ENCODE measurements around the gene TBC1D22A. TPM values are rescaled to one million over a fixed set of nuclear protein-coding genes. Genes with fewer than 3 reads are reported as not detected.
A peak's percentile ranks its signal among the peaks of the same experiment; 100 is the strongest.

TBC1D22A gene
- total RNA-seq, 1 donor from 2014 or later, result 20.1 TPM

DNA sequence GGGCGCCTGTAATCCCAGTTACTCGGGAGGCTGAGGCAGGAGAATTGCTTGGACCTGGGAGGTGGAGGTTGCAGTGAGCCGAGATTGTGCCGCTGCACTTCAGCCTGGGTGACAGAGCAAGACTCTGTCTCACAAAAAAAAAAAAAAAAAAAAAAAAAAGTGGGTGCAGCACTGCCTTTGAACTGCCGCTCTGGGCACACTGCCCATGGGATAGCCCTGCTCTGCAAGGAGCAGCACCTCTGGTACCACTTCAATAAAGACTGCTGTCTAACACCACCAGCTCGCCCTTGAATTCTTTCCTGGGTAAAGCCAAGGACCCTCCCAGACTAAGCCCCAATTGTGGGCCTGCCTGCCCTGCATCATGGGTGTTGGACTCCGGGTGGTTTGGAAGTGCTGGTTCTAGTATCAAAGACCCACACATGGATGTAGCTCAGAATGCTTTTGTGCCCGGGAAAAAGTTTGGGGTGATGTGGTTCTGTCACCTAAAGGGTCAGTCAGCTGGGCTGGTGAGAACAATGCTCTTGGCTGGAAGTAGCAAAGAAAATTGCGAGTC lies 444.3 kb downstream of the TBC1D22A start:
- intact Hi-C loops (cut with DNase I), result no loop called here
- peak; percentile 20 for DNase-seq (ENCODE audit: low spot score)

DNA sequence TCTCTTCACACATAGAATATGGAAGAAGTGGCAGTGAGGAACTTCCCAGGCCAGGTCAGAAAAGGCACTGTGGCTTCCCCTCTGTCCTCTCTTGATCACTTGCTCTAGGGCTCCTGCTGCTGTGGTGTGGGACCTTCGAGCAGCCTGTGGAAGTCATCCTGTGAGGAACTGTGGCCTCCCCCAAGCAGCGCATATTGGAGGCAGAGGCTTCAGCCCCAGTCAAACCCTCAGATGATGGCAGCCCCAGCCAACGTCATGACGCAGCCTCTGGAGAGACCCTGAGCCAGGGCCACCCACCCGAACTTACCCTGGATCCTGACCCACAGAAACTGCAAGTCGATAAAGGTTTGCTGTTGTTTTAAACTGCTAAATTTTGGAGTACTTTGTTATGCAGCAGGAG lies 444.9 kb downstream of the TBC1D22A start:
- intact Hi-C loops (cut with DNase I), result no loop called here
- peak; percentile 60 for DNase-seq (ENCODE audit: low spot score)

DNA sequence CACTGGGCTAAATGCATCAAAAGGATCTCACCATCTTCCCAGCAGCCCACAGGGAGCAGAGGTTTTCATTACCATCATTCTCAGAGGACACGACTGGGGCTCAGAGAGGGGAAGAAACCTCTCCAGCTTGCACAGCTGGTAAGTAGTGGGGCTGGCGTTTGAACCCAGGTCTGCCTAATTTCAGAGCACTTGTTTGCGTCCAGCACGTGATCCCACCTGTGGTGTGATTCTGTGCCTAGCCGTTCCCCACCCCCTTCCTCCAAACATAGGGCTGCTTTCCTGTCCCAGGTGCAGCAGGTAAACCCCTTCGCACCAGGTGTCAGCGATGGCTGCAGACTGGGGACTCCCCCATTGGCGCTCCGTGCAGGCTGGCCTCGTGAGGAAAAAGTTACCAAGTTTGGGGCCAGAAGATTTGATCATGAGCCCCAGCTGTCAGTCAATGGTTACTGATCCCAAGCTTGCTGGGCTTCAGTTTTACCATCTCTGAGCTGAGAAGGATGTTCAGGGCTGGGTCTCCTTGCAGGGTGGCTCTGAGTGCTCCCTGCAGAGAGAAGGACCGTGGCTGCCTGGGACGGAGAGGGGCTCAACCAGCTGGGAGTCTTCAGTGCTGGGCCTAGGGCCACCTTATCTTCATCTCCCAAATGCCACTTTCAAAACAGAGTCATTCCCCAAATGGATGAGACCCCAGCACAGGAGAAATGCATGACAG lies 445.6 kb downstream of the TBC1D22A start:
- intact Hi-C loops (cut with DNase I), result no loop called here
- DNase-seq (ENCODE audit: low spot score), result peak; percentile 59

- DNase-seq (ENCODE audit: low spot score), result peak; percentile 26
- intact Hi-C loops (cut with DNase I), result no loop called here
Measured at GRCh38 chr22:47208630-47209029, 446.2 kb downstream of the TBC1D22A start.

DNA sequence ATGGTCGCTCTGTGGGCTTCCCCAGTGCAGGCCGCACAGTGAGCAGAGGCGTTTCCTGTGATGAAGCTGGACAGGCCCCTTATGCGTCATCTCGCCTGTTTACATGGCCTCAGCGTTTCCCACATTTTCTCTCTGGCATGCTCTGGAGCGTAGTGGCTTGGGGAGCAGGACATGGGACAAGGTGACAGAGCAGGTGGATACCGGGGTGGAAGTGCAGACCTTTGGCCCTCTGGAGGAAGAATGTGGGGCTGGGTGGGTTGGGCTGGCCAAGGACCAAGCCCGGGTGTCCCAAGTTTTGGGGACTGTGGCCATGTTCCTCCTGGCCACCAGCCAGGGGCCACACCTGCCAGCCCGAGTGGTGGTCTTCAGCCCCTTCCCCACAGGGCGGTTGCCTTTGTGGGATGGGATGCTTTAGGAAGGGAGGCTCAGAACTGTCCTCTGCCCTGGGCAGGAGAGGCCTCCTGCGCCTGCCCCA lies 446.6 kb downstream of the TBC1D22A start:
- DNase-seq (ENCODE audit: low spot score), result peak; percentile 46

DNA sequence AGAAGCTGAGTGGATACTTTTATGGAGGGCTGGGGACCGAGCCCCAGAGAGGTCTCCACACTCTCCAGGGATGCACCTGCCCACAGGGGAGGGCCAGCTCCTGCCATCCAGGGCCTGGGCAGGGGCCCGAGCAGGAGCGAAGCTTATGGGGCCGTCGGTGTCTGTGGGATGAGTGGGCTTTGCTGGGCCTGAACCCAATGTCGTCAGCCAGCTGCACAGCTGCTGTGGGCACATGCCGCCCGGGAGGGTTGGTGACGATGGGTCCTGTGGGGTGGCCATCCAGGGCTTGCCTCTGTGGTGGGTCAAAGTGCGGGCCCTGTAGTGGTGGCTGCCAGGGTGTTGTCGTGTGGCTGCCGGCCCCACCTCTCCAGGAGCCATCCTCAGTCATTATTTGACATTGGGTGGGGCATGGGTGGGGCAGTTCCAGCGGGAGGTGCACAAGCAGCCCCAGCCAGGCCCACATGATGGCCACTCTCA lies 447.1 kb downstream of the TBC1D22A start:
- DNase-seq (ENCODE audit: low spot score), result peak; percentile 71
- intact Hi-C loops (cut with DNase I), result no loop called here

More for the DNA sequence above, 446.6 kb downstream of the TBC1D22A start:
- intact Hi-C loops (cut with DNase I), result no loop called here

GRCh38 chr22:47210112-47210657 lies 447.7 kb downstream of the TBC1D22A start:
- intact Hi-C loops (cut with DNase I), result no loop called here
- DNase-seq (ENCODE audit: low spot score), result no peak

- DNase-seq (ENCODE audit: low spot score), result no peak
- intact Hi-C loops (cut with DNase I), result no loop called here
Measured at GRCh38 chr22:47210686-47211085, 448.2 kb downstream of the TBC1D22A start.

GRCh38 chr22:47213571-47214230 lies 451.3 kb downstream of the TBC1D22A start:
- DNase-seq (ENCODE audit: low spot score), result no peak

GRCh38 chr22:47215851-47216250 lies 453.4 kb downstream of the TBC1D22A start:
- DNase-seq (ENCODE audit: low spot score), result no peak
- intact Hi-C loops (cut with DNase I), result no loop called here

More at GRCh38 chr22:47213571-47214230, 451.3 kb downstream of the TBC1D22A start:
- intact Hi-C loops (cut with DNase I), result no loop called here

DNA sequence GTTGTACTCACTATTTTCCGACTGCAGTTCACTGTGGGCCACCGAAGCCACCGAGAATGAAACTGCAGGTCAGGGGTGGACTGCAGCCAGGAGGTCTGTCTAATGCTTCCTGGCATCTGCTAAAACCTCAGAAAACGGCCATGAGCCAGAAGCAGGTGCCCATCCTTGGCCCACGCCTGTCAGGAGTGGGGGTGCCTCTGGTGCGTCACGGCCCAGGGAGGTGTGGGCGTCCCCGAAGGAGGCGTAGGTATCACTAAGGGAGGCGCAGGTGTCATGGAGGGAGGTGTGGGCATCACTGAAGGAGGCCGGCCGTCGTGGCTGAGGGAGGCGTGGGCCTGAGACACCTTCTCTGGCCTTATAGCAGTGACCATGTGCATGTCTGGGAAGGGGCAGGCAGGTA lies 456.2 kb downstream of the TBC1D22A start:
- no peak for DNase-seq (ENCODE audit: low spot score)
- intact Hi-C loops (cut with DNase I), result no loop called here

GRCh38 chr22:47219789-47220188 lies 457.3 kb downstream of the TBC1D22A start:
- intact Hi-C loops (cut with DNase I), result no loop called here
- no peak for DNase-seq (ENCODE audit: low spot score)

DNA sequence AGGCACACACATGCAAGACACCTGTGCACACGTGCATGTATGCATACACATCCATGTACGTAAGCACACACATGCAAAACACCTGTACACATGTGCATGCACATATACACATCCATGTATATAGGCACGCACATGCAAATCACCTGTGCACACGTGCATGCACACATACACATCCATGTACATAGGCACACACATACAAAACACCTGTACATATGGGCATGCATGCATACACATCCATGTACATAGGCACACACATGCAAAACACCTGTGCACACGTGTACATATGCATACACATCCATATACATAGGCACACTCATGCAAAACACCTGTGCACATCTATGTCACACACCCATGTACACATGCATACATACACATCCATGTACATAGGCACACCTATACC lies 458.3 kb downstream of the TBC1D22A start:
- intact Hi-C loops (cut with DNase I), result no loop called here
- DNase-seq (ENCODE audit: low spot score), result no peak

GRCh38 chr22:47221840-47222615 lies 459.6 kb downstream of the TBC1D22A start:
- intact Hi-C loops (cut with DNase I), result no loop called here
- DNase-seq (ENCODE audit: low spot score), result no peak

Other genes with a start within 250 kb of the TBC1D22A start
- gene CELSR1, start 225.0 kb upstream of the TBC1D22A start, total RNA-seq, result 13.3 TPM
- gene GRAMD4, start 142.3 kb upstream of the TBC1D22A start, total RNA-seq, result 64.8 TPM
- 60.0 TPM for gene CERK, start 24.4 kb upstream of the TBC1D22A start, total RNA-seq